ENCODE results near the gene ME1. TPM values are rescaled to one million over a fixed set of nuclear protein-coding genes. Genes with fewer than 3 reads are reported as not detected.

ME1 gene
- total and polyA plus RNA-seq, 2 of the 13 experiments (the other 11 are each of a cell fraction or from before 2014, with no cell fraction given) = not detected

DNA sequence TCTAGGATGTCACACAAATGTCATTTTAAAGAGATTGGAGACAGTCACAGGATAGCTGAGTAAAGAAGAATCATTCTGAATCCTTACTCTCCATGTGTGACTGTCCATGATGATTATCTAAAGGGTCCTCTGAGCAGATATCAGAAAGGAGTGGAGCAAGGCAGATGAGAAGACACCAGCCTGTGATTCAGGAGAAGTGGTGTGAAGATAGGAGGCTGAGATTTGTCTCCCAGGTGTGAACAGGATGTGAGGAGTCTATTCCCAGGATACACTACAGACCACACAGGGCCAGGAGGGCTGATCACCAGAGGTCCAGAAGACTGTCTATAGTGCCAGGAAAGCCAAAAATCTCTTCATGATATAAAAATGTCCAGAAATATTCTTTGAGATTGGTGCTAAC, 210.7 kb downstream of the ME1 start (continued):
- TF ChIP-seq, protein P1, sequence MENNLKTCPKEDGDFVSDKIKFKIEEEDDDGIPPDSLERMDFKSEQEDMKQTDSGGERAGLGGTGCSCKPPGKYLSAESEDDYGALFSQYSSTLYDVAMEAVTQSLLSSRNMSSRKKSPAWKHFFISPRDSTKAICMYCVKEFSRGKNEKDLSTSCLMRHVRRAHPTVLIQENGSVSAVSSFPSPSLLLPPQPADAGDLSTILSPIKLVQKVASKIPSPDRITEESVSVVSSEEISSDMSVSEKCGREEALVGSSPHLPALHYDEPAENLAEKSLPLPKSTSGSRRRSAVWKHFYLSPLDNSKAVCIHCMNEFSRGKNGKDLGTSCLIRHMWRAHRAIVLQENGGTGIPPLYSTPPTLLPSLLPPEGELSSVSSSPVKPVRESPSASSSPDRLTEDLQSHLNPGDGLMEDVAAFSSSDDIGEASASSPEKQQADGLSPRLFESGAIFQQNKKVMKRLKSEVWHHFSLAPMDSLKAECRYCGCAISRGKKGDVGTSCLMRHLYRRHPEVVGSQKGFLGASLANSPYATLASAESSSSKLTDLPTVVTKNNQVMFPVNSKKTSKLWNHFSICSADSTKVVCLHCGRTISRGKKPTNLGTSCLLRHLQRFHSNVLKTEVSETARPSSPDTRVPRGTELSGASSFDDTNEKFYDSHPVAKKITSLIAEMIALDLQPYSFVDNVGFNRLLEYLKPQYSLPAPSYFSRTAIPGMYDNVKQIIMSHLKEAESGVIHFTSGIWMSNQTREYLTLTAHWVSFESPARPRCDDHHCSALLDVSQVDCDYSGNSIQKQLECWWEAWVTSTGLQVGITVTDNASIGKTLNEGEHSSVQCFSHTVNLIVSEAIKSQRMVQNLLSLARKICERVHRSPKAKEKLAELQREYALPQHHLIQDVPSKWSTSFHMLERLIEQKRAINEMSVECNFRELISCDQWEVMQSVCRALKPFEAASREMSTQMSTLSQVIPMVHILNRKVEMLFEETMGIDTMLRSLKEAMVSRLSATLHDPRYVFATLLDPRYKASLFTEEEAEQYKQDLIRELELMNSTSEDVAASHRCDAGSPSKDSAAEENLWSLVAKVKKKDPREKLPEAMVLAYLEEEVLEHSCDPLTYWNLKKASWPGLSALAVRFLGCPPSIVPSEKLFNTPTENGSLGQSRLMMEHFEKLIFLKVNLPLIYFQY (CRISPR knock-in tag; IDR thresholded peaks at IDR 0.05; ENCODE audit: borderline replicate concordance) = no peak
- TF ChIP-seq NFE2L2 (IDR thresholded peaks at IDR 0.05; ENCODE audit: low read length) = no peak
- TF ChIP-seq, protein P2, sequence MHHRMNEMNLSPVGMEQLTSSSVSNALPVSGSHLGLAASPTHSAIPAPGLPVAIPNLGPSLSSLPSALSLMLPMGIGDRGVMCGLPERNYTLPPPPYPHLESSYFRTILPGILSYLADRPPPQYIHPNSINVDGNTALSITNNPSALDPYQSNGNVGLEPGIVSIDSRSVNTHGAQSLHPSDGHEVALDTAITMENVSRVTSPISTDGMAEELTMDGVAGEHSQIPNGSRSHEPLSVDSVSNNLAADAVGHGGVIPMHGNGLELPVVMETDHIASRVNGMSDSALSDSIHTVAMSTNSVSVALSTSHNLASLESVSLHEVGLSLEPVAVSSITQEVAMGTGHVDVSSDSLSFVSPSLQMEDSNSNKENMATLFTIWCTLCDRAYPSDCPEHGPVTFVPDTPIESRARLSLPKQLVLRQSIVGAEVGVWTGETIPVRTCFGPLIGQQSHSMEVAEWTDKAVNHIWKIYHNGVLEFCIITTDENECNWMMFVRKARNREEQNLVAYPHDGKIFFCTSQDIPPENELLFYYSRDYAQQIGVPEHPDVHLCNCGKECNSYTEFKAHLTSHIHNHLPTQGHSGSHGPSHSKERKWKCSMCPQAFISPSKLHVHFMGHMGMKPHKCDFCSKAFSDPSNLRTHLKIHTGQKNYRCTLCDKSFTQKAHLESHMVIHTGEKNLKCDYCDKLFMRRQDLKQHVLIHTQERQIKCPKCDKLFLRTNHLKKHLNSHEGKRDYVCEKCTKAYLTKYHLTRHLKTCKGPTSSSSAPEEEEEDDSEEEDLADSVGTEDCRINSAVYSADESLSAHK (CRISPR knock-in tag; IDR thresholded peaks at IDR 0.05; ENCODE audit: borderline replicate concordance) = no peak

DNA sequence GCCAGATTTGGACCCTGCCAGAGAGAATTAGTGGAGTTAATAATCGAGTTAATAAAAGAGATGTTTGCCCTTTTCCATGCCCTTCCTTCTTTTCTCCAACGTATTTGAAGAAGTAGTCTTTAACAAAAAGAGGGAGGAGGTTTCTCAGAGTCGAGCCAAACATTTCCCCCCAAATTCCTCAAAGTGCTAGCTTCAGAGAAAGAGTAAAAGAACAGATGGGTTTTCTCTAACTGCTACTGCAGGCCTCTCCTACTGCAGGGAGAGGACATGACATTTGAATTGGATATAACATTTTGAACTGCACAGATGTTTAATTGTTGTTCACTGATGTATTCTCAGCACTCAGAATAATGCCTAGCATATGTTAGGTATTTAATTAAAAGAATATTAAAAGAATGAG, 212.2 kb downstream of the ME1 start:
- ATAC-seq (no peak), DNase-seq (ENCODE audit: low spot score) (no peak), FAIRE-seq (no peak)
- Histone ChIP-seq H3K4me3 (replicated peaks in 1 of 3; ENCODE audit: insufficient read depth in 1 of 3, low read depth in 2 of 3, low read length in 3 of 3) (no peak overlapping the region), H3K9me3 (ENCODE audit: low read length) (no peaks in the 10 kb centered on the region), H3K4me1 (ENCODE audit: insufficient read depth, low read length) (no peaks in the 10 kb centered on the region), H3K27me3 (ENCODE audit: control insufficient read depth in 1 of 2, insufficient read depth in 2 of 2, low read length in 2 of 2) (no peaks in the 10 kb centered on the region; a peak in 1 of 5 replicates), H2AFZ (ENCODE audit: low read length) (no peak overlapping the region), H3K9ac (ENCODE audit: insufficient read depth, low read depth, low read length) (no peak overlapping the region), H3K79me2 (ENCODE audit: insufficient read depth, low read length) (no peaks in the 10 kb centered on the region), H4K20me1 (ENCODE audit: insufficient read depth, low read length) (no peaks in the 10 kb centered on the region), H3K36me3 (replicated peaks in 1 of 2; ENCODE audit: control insufficient read depth in 1 of 2, insufficient read depth in 2 of 2, low read length in 2 of 2) (no peaks in the 10 kb centered on the region), H3K4me2 (ENCODE audit: low read depth, low read length) (no peak overlapping the region), H3K27ac (ENCODE audit: extremely low read length, insufficient read depth, low read length) (no peak overlapping the region)
- ChIA-PET CTCF (ENCODE audit: low intra/inter-chr PET ratio, low total read pairs) (no interaction called here), POLR2A (no interaction called here)
- TF ChIP-seq RBFOX2 (IDR thresholded peaks at IDR 0.05; ENCODE audit: low read depth, low read length) (no peak), ZNF337 (CRISPR knock-in tag; IDR thresholded peaks at IDR 0.05; ENCODE audit: borderline replicate concordance, low read depth) (no peak), NR2F2 (IDR thresholded peaks at IDR 0.05; ENCODE audit: borderline replicate concordance, low read depth) (no peak), ZNF501 (CRISPR knock-in tag; IDR thresholded peaks at IDR 0.05) (no peak), ZNF556 (CRISPR knock-in tag; IDR thresholded peaks at IDR 0.05; ENCODE audit: borderline replicate concordance) (no peak)
- TF ChIP-seq, protein P3, sequence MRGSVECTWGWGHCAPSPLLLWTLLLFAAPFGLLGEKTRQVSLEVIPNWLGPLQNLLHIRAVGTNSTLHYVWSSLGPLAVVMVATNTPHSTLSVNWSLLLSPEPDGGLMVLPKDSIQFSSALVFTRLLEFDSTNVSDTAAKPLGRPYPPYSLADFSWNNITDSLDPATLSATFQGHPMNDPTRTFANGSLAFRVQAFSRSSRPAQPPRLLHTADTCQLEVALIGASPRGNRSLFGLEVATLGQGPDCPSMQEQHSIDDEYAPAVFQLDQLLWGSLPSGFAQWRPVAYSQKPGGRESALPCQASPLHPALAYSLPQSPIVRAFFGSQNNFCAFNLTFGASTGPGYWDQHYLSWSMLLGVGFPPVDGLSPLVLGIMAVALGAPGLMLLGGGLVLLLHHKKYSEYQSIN (CRISPR knock-in tag; IDR thresholded peaks at IDR 0.05; ENCODE audit: borderline replicate concordance) = no peak
- TF ChIP-seq, protein P4, sequence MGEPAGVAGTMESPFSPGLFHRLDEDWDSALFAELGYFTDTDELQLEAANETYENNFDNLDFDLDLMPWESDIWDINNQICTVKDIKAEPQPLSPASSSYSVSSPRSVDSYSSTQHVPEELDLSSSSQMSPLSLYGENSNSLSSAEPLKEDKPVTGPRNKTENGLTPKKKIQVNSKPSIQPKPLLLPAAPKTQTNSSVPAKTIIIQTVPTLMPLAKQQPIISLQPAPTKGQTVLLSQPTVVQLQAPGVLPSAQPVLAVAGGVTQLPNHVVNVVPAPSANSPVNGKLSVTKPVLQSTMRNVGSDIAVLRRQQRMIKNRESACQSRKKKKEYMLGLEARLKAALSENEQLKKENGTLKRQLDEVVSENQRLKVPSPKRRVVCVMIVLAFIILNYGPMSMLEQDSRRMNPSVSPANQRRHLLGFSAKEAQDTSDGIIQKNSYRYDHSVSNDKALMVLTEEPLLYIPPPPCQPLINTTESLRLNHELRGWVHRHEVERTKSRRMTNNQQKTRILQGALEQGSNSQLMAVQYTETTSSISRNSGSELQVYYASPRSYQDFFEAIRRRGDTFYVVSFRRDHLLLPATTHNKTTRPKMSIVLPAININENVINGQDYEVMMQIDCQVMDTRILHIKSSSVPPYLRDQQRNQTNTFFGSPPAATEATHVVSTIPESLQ (CRISPR knock-in tag; conservative IDR thresholded peaks at IDR 0.05) = no peak
- in situ Hi-C loops (cut with HindIII; ENCODE audit: extremely low pct_ligation_motif_present, low pct_unique_long_range_greater_than_20kb) = loop anchor here (5.0 kb wide), 1 partner anchor 151 kb away; the partner anchor contains the start of genes DOP1A and UBE3D
- WGBS (ENCODE audit: low lambda C conversion rate) = 0% methylated on average over 3 of the region's 3 CpGs
- no TSS peak for BruUV-seq (replicated peaks)
- intact Hi-C loops (cut with micrococcal nuclease; ENCODE audit: unreplicated experiment) = loop anchor here (5.0 to 10.0 kb wide), 2 partner anchors 56 to 964 kb away; no protein-coding TSS in a partner anchor
